Stomach (tissue), 9 donors: Measurements from ENCODE around the gene ABCB8. TPM values are rescaled to one million over a fixed set of nuclear protein-coding genes. Genes with fewer than 3 reads are reported as not detected.

ENCODE experiments used
- DNase-seq, 2 donors: peaks; one replicate each; pipeline versions ENCODE4 v3.0.0 to v3.0.0-alpha.2; 2013 to 2019
- H3K27ac ChIP-seq, 5 donors: fragments of 200-600 bp in 4 of 5; sonication (generic) in 4 of 5; one replicate each; pipeline ENCODE4 v1.5.1; 2013 to 2019; ENCODE audit warnings: mild to moderate bottlenecking in 1 of 5, moderate library complexity in 1 of 5
- H3K27me3 ChIP-seq, 3 donors: fragments of 200-600 bp; sonication (generic); one replicate each; pipeline ENCODE4 v1.5.1; 2017 to 2019; ENCODE audit warnings: mixed run types in 1 of 3
- H3K36me3 ChIP-seq, 4 donors: fragments of 200-600 bp; sonication (generic); 1 replicate in 3 of 4; 2 replicates in 1 of 4; pipeline ENCODE4 v1.5.1; 2016 to 2019
- H3K4me1 ChIP-seq, 4 donors: fragments of 200-600 bp; sonication (generic); one replicate each; pipeline ENCODE4 v1.5.1; 2016 to 2019
- H3K4me3 ChIP-seq, 4 donors: fragments of 200-600 bp; sonication (generic) in 3 of 4; one replicate each; pipeline ENCODE4 v1.5.1; 2016 to 2019; ENCODE audit warnings: mild to moderate bottlenecking in 1 of 4
- H3K9me3 ChIP-seq, 4 donors: fragments of 200-600 bp; sonication (generic); one replicate each; pipeline ENCODE4 v1.5.1; 2016 to 2019
- EP300 ChIP-seq: sonication (generic); formaldehyde crosslinking; IDR thresholded peaks from one replicate; pipeline ENCODE4 v1.6.1; 2017; ENCODE audit warnings: antibody characterized with exemption
- POLR2A ChIP-seq, 4 donors: fragments of 450-650 bp; IDR thresholded peaks; one replicate each; pipeline ENCODE4 v1.6.1; 2016; ENCODE audit warnings: antibody characterized with exemption in 4 of 4, control low read depth in 2 of 4, mild to moderate bottlenecking in 1 of 4, moderate library complexity in 1 of 4
- POLR2AphosphoS5 ChIP-seq, 3 donors: sonication (generic); formaldehyde crosslinking; IDR thresholded peaks; one replicate each; pipeline ENCODE4 v1.6.1; 2016; ENCODE audit warnings: antibody characterized with exemption in 3 of 3
- whole genome bisulfite sequencing, 5 donors: extraction: QIAGEN DNeasy Blood & Tissue Kit in 3 of 5; methylation state at CpG; one replicate each; pipeline versions ENCODE4 v1.1.5 to v1.1.7; 2013 to 2018; 5-methylcytosine and 5-hydroxymethylcytosine counted together
- intact Hi-C: fragments of 100-400 bp; cut with DNase I; formaldehyde crosslinking; loops from one replicate; pipeline ENCODE4 v1.15.1; 2023; ENCODE audit warnings: low total_unique reads
- polyA plus RNA-seq, 3 donors: library from polyadenylated mRNA; stranded (reverse); fragments of 200-250 nt; gene quantifications; one replicate each; pipeline ENCODE4 v1.2.3, GENCODE V29; 2013
- total RNA-seq, 5 donors: library from RNA; depleted of rRNA; stranded (reverse); fragments of >200 nt; gene quantifications; one replicate each; pipeline versions ENCODE4 v1.1.0 to v1.2.3, GENCODE V29; 2014 to 2016
- TF ChIP-seq, protein P1 (sequence below), 7 experiments: fragments of 450-650 bp in 4 of 7; fragments of 200-600 bp in 3 of 7; sonication (generic) in 3 of 7; IDR thresholded peaks; one replicate each; pipeline ENCODE4 v1.5.1; 2016 to 2019; ENCODE audit warnings: antibody characterized with exemption in 7 of 7, control low read depth in 2 of 7, mild to moderate bottlenecking in 1 of 7
- donor health status: healthy with polysubstance abuse.
- donor health status: Bipolar disorder and iron deficiency.
- donor health status: healthy.

Gene ABCB8
- total and polyA plus RNA-seq, 8 donors, result 9.5 to 57.2 (median 19.4) TPM

DNA sequence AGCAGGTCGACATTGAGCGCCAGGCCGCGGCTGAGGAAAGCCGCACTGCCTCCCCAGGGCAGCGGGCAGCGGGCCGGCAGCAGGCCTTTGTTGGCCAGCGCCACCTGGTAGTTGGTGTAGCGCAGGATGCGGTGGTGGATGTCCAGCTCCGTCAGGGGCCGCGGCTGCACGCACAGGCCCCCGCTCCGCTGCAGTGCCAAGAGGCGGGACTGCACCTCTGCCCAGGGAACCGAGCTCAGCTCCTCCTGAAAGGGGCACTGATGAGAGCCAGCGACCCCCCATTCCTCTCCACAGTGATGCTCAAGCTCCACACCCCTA, 9.2 kb upstream of the ABCB8 start:
- H3K36me3 ChIP-seq, result no peaks in the 10 kb centered on the region
- intact Hi-C loops, result no loop called here
- H3K4me3 ChIP-seq, result peak overlapping the region; percentile 20 to 41 (median 33)
- no peak for DNase-seq
- H3K27me3 ChIP-seq, result peaks cover 0 to 84% (median 31%) of the 10 kb centered on the region in 3 donors
- peaks cover 19 to 23% (median 21%) of the 10 kb centered on the region in 4 donors for H3K4me1 ChIP-seq
- 13 to 40% (median 18%) methylated on average over 1 to 20 of the region's 20 CpGs for WGBS, 5 donors
- no peak for TF ChIP-seq POLR2A (IDR thresholded peaks at IDR 0.05)
- no peak for TF ChIP-seq EP300
- TF ChIP-seq, protein P1, sequence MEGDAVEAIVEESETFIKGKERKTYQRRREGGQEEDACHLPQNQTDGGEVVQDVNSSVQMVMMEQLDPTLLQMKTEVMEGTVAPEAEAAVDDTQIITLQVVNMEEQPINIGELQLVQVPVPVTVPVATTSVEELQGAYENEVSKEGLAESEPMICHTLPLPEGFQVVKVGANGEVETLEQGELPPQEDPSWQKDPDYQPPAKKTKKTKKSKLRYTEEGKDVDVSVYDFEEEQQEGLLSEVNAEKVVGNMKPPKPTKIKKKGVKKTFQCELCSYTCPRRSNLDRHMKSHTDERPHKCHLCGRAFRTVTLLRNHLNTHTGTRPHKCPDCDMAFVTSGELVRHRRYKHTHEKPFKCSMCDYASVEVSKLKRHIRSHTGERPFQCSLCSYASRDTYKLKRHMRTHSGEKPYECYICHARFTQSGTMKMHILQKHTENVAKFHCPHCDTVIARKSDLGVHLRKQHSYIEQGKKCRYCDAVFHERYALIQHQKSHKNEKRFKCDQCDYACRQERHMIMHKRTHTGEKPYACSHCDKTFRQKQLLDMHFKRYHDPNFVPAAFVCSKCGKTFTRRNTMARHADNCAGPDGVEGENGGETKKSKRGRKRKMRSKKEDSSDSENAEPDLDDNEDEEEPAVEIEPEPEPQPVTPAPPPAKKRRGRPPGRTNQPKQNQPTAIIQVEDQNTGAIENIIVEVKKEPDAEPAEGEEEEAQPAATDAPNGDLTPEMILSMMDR (IDR thresholded peaks at IDR 0.05), result no peak
- no peak for TF ChIP-seq POLR2AphosphoS5 (IDR thresholded peaks at IDR 0.05)
- no peak overlapping the region for H3K27ac ChIP-seq
- no peaks in the 10 kb centered on the region for H3K9me3 ChIP-seq

DNA sequence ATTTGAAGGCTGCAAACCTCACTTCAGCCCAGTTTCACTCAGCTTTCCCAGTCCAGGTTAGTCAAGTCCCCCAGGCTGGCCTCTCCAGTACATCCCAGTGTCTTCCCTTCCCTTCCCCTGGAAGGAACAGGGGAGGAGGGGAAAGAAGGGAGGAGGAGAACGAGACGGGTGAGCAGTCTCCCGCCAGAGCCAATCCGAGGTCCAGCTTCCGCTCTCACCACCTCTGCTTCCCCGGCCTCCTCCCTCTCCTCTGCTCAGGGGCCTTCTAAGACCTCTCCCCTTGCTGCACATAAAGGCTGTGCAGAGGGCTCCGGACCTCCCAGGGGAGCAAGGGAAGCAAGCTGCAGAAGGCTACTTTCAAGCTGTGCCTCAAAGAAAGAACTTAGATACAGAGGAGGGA, 8.0 kb upstream of the ABCB8 start:
- no peak overlapping the region for H3K4me3 ChIP-seq
- no peaks in the 10 kb centered on the region for H3K9me3 ChIP-seq
- H3K4me1 ChIP-seq, result peaks cover 18 to 20% (median 18%) of the 10 kb centered on the region in 4 donors
- H3K27ac ChIP-seq, result no peak overlapping the region
- DNase-seq, result no peak
- H3K27me3 ChIP-seq, result peaks cover 0 to 72% (median 29%) of the 10 kb centered on the region in 3 donors
- intact Hi-C loops, result no loop called here
- H3K36me3 ChIP-seq, result no peaks in the 10 kb centered on the region
- TF ChIP-seq, protein P1 (IDR thresholded peaks at IDR 0.05), result no peak
- no peak for TF ChIP-seq POLR2AphosphoS5 (IDR thresholded peaks at IDR 0.05)
- no peak for TF ChIP-seq POLR2A (IDR thresholded peaks at IDR 0.05)
- TF ChIP-seq EP300, result no peak
- 56 to 68% (median 57%) methylated on average over 7 of the region's 7 CpGs for WGBS, 5 donors

DNA sequence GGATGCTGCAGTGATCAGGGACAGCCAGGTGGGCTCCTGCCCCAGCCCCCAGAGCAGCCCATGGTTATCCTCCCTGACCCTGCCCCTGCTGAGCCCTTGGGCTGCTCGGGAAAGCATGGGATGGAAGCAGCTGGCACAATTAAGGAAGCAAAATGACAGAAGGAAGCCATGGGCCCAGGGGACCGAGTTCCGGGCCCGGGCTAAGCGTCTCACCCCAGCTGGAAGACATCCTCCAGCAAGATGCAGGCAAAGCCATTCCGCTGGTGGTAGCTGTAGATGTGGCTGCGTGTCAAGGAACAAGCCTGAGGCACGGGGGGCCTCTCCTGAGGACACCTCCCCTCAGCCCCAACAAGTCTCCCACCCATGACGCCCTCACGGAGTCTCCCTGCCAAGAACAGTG, 5.0 kb upstream of the ABCB8 start:
- Histone ChIP-seq H3K4me3 (no peak overlapping the region), H3K27ac (no peak overlapping the region), H3K4me1 (peaks cover 10 to 19% (median 17%) of the 10 kb centered on the region in 4 donors), H3K27me3 (peaks cover 0 to 42% (median 24%) of the 10 kb centered on the region in 3 donors), H3K9me3 (no peaks in the 10 kb centered on the region), H3K36me3 (no peaks in the 10 kb centered on the region)
- intact Hi-C loops, result no loop called here
- 68 to 84% (median 73%) methylated on average over 8 to 10 of the region's 10 CpGs for WGBS, 5 donors
- no peak for DNase-seq
- no peak for TF ChIP-seq POLR2A (IDR thresholded peaks at IDR 0.05)
- TF ChIP-seq EP300, result no peak

DNA sequence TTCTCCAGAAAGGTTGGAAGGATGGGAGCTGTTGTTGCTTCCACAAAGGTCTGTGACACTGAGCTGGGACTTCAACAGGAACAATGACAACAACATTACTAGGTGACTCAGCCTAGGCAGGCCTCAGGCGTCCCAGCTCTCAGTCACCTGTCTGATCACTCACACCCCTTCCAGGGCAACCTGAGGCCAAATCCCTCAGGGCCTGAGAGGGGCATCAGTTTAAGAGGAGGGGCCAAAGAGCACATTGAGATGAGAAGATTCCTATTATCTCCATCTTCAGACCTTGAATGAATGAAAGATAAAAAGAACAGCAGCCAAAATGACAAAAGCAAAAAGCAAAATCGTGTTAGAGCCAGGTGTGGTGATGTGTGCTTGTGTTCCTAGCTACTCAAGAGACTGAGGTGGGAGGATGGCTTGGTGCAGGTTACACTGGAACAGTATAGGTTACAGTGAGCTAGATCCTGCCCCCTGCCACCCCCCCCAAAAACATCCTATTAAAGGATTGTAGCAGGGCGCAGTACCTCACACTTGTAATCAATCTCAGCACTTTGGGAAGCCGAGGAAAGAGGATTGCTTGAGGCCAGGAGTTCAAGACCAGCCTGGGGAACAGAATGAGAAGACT, 3.7 kb upstream of the ABCB8 start, which contains the start of gene ATG9B:
ATG9B (minus strand) TSS at position 60 of the 622 bp plus-strand sequence. CDS start 71 bp downstream, outside the sequence.
- no peak within 1 kb of the TSS for H3K4me3 ChIP-seq
- no peak within 1 kb of the TSS for H3K27ac ChIP-seq
- no peak for TF ChIP-seq POLR2AphosphoS5 (IDR thresholded peaks at IDR 0.05)
- TF ChIP-seq EP300, result no peak
- TF ChIP-seq, protein P1 (IDR thresholded peaks at IDR 0.05), result no peak
- no peak for TF ChIP-seq POLR2A (IDR thresholded peaks at IDR 0.05)
- no peaks in the 10 kb centered on the region for H3K9me3 ChIP-seq
- H3K36me3 ChIP-seq, result no peaks in the 10 kb centered on the region
- DNase-seq, result no peak
- intact Hi-C loops, result no loop called here
- H3K27me3 ChIP-seq, result peaks cover 0 to 29% (median 11%) of the 10 kb centered on the region in 3 donors
- WGBS, 5 donors, result 60 to 79% (median 73%) methylated on average over 4 of the region's 4 CpGs
- H3K4me1 ChIP-seq, result peaks cover 5 to 17% (median 17%) of the 10 kb centered on the region in 4 donors
